CD14-positive monocyte (primary cell): ENCODE results near the gene BAD. TPM values are rescaled to one million over a fixed set of nuclear protein-coding genes. Genes with fewer than 3 reads are reported as not detected.

Source experiments
- DNase-seq, 3 donors: peaks; one replicate each; pipeline ENCODE4 v3.0.0-alpha.2; 2011 to 2022
- H2AFZ ChIP-seq: 2 replicates; pipeline ENCODE4 v1.6.0; 2012; ENCODE audit warnings: mild to moderate bottlenecking, low read depth, low read length, inconsistent platforms; ENCODE audit not compliant: insufficient read depth, poor library complexity, severe bottlenecking
- H3K27ac ChIP-seq, 2 donors: 1 replicate in 1 of 2; 2 replicates in 1 of 2; pipeline ENCODE4 v1.5.1; 2012 to 2013; ENCODE audit warnings: low read length in 2 of 2, control low read depth in 1 of 2, inconsistent platforms in 1 of 2, low read depth in 1 of 2, mild to moderate bottlenecking in 1 of 2
- H3K27me3 ChIP-seq, 2 donors: one replicate each; pipeline versions ENCODE4 v1.6.0 to v1.6.1; 2011 to 2013; ENCODE audit warnings: low read length in 2 of 2; ENCODE audit not compliant: control insufficient read depth in 2 of 2, insufficient read depth in 2 of 2
- H3K36me3 ChIP-seq, 2 donors: replicated peaks in 1 of 2; 1 replicate in 1 of 2; 2 replicates in 1 of 2; pipeline versions ENCODE4 v1.5.1 to v1.6.1; 2012 to 2013; ENCODE audit warnings: low read length in 2 of 2, control low read depth in 1 of 2, inconsistent platforms in 1 of 2, mild to moderate bottlenecking in 1 of 2; ENCODE audit not compliant: insufficient read depth in 2 of 2, control insufficient read depth in 1 of 2
- H3K4me1 ChIP-seq, 2 donors: 1 replicate in 1 of 2; 2 replicates in 1 of 2; pipeline versions ENCODE4 v1.5.1 to v1.6.1; 2012 to 2013; ENCODE audit warnings: low read length in 2 of 2, control low read depth in 1 of 2, inconsistent platforms in 1 of 2, mild to moderate bottlenecking in 1 of 2, moderate library complexity in 1 of 2; ENCODE audit not compliant: insufficient read depth in 2 of 2, control insufficient read depth in 1 of 2
- H3K4me2 ChIP-seq: replicated peaks from 2 replicates; pipeline ENCODE3; 2012; ENCODE audit warnings: low read length, moderate library complexity, mild to moderate bottlenecking; ENCODE audit not compliant: poor library complexity, severe bottlenecking; ENCODE audit errors: extremely low read depth
- H3K4me3 ChIP-seq, 3 experiments: fragments of 200-600 bp in 1 of 3; sonication (generic) in 1 of 3; replicated peaks in 1 of 3; 1 replicate in 2 of 3; 2 replicates in 1 of 3; pipeline ENCODE4 v1.5.1; 2011 to 2013; ENCODE audit warnings: low read length in 3 of 3, mild to moderate bottlenecking in 3 of 3, control low read depth in 2 of 3, low read depth in 2 of 3, inconsistent platforms in 1 of 3, moderate library complexity in 1 of 3
- H3K79me2 ChIP-seq: 2 replicates; pipeline ENCODE4 v1.6.0; 2012; ENCODE audit warnings: mild to moderate bottlenecking, control low read depth, inconsistent platforms, low read length, moderate library complexity; ENCODE audit not compliant: insufficient read depth
- H3K9ac ChIP-seq: 2 replicates; pipeline ENCODE4 v1.6.0; 2017; ENCODE audit warnings: low read length, mild to moderate bottlenecking; ENCODE audit not compliant: insufficient read depth, poor library complexity, severe bottlenecking
- H3K9me3 ChIP-seq, 2 donors: replicated peaks in 1 of 2; 1 replicate in 1 of 2; 2 replicates in 1 of 2; pipeline versions ENCODE4 v1.5.1 to v1.6.1; 2012 to 2013; ENCODE audit warnings: low read length in 2 of 2, control low read depth in 1 of 2; ENCODE audit not compliant: control insufficient read depth in 1 of 2, insufficient read depth in 1 of 2
- H4K20me1 ChIP-seq: 2 replicates; pipeline ENCODE4 v1.6.0; 2012; ENCODE audit warnings: mild to moderate bottlenecking, low read length, control low read depth, moderate library complexity; ENCODE audit not compliant: insufficient read depth
- H3K27ac Mint-ChIP-seq, 7 donors: one replicate each; pipeline ENCODE4 v1.8.0; 2020; ENCODE audit warnings: mild to moderate bottlenecking in 7 of 7, mixed read lengths in 7 of 7, moderate library complexity in 6 of 7, inconsistent platforms in 2 of 7
- H3K27me3 Mint-ChIP-seq, 3 donors: one replicate each; pipeline ENCODE4 v1.8.0; 2021 to 2022; ENCODE audit warnings: low read depth in 3 of 3, mild to moderate bottlenecking in 3 of 3, mixed read lengths in 3 of 3, moderate library complexity in 3 of 3, inconsistent platforms in 1 of 3
- H3K36me3 Mint-ChIP-seq, 2 donors: one replicate each; pipeline ENCODE4 v1.8.0; 2020; ENCODE audit warnings: mixed read lengths in 2 of 2, inconsistent platforms in 1 of 2, mild to moderate bottlenecking in 1 of 2
- H3K4me1 Mint-ChIP-seq: one replicate; pipeline ENCODE4 v1.8.0; 2020; ENCODE audit warnings: mild to moderate bottlenecking, mixed read lengths
- H3K4me3 Mint-ChIP-seq, 2 donors: one replicate each; pipeline ENCODE4 v1.8.0; 2020; ENCODE audit warnings: mild to moderate bottlenecking in 2 of 2, mixed read lengths in 2 of 2, moderate library complexity in 1 of 2
- H3K9me3 Mint-ChIP-seq, 7 donors: one replicate each; pipeline ENCODE4 v1.8.0; 2020 to 2022; ENCODE audit warnings: mixed read lengths in 7 of 7, mild to moderate bottlenecking in 6 of 7, moderate library complexity in 6 of 7, inconsistent platforms in 2 of 7
- whole genome bisulfite sequencing: methylation state at CpG from one replicate; pipeline ENCODE4 v1.1.5; 2013; ENCODE audit warnings: missing lambda C conversion rate; ENCODE audit not compliant: insufficient coverage; 5-methylcytosine and 5-hydroxymethylcytosine counted together
- intact Hi-C, 2 donors: fragments of 100-400 bp; cut with micrococcal nuclease; formaldehyde crosslinking; loops; one replicate each; pipeline versions ENCODE4 v1.15.0 to v1.15.1; 2023
- polyA plus RNA-seq, 3 donors: library from polyadenylated mRNA; depleted of rRNA in 1 of 3; unstranded in 2 of 3; stranded (reverse) in 1 of 3; fragments of 300-500 nt in 2 of 3; fragments of >200 nt in 1 of 3; fragmentation: Illumina TruSeq in 2 of 3; gene quantifications; 1 replicate in 2 of 3; 2 replicates in 1 of 3; pipeline ENCODE4 v1.2.3, GENCODE V29; 2012 to 2021
- TF ChIP-seq, protein P1 (sequence below): fragments of 200-600 bp; IDR thresholded peaks from one replicate; pipeline ENCODE4 v1.8.0; 2022; ENCODE audit warnings: antibody characterized with exemption, mild to moderate bottlenecking

Gene BAD
- polyA plus RNA-seq, 3 donors: 21.1 to 63.2 (median 48.7) TPM

GRCh38 chr11:64226507-64227051 lies 57.9 kb downstream of the BAD start:
- peak overlapping the region; percentile 83 for H2AFZ ChIP-seq
- WGBS: under 1% methylated on average over 26 of the region's 26 CpGs
- peaks cover 38% of the 10 kb centered on the region for H3K79me2 ChIP-seq
- DNase-seq: peak; percentile 64 to 71 (median 68)
- H3K36me3 ChIP-seq: peaks cover 23 to 24% of the 10 kb centered on the region in 2 donors
- intact Hi-C loops: loop anchor here in 1 of 2 donors (1.0 to 2.0 kb wide), 2 partner anchors 14 to 19 kb away; partner anchors contain the start of gene FKBP2
- H3K4me3 ChIP-seq: peak overlapping the region; percentile 65 to 97 (median 96)
- H4K20me1 ChIP-seq: peaks cover 33% of the 10 kb centered on the region
- Mint-ChIP-seq H3K9me3 (no peaks in the 10 kb centered on the region), H3K27me3 (peaks cover 0 to 1% (median 0%) of the 10 kb centered on the region in 3 donors), H3K36me3 (peaks cover 15 to 36% of the 10 kb centered on the region in 2 donors), H3K4me3 (peak overlapping the region; percentile 81 to 89), H3K27ac (peak overlapping the region; percentile 77 to 91 (median 88)), H3K4me1 (peaks cover 49% of the 10 kb centered on the region)
- H3K9me3 ChIP-seq: no peaks in the 10 kb centered on the region
- H3K9ac ChIP-seq: peak overlapping the region; percentile 84
- peak overlapping the region; percentile 78 to 92 for H3K27ac ChIP-seq
- no peaks in the 10 kb centered on the region for H3K27me3 ChIP-seq
- H3K4me2 ChIP-seq: peak overlapping the region; percentile 98
- peaks cover 47 to 65% of the 10 kb centered on the region in 2 donors for H3K4me1 ChIP-seq
- TF ChIP-seq, protein P1, sequence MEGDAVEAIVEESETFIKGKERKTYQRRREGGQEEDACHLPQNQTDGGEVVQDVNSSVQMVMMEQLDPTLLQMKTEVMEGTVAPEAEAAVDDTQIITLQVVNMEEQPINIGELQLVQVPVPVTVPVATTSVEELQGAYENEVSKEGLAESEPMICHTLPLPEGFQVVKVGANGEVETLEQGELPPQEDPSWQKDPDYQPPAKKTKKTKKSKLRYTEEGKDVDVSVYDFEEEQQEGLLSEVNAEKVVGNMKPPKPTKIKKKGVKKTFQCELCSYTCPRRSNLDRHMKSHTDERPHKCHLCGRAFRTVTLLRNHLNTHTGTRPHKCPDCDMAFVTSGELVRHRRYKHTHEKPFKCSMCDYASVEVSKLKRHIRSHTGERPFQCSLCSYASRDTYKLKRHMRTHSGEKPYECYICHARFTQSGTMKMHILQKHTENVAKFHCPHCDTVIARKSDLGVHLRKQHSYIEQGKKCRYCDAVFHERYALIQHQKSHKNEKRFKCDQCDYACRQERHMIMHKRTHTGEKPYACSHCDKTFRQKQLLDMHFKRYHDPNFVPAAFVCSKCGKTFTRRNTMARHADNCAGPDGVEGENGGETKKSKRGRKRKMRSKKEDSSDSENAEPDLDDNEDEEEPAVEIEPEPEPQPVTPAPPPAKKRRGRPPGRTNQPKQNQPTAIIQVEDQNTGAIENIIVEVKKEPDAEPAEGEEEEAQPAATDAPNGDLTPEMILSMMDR: no peak

GRCh38 chr11:64225608-64226506 lies 58.6 kb downstream of the BAD start, which contains the start of the genes NUDT22 and TRPT1:
NUDT22 (plus strand) TSS chr11:64226274; CDS start chr11:64226653, 379 bp downstream.
TRPT1 (minus strand) TSS chr11:64226186; CDS start chr11:64225860, 326 bp downstream.
- WGBS: under 1% methylated on average over 48 of the region's 54 CpGs
- no peaks in the 10 kb centered on the region for H3K27me3 ChIP-seq
- intact Hi-C loops: loop anchor here in 1 of 2 donors (1.0 to 2.0 kb wide), 2 partner anchors 15 to 19 kb away; partner anchors contain the start of gene FKBP2
- TF ChIP-seq, protein P1: peak; percentile 31
- Mint-ChIP-seq H3K4me1 (peaks cover 42% of the 10 kb centered on the region), H3K9me3 (no peaks in the 10 kb centered on the region), H3K36me3 (peaks cover 21 to 43% of the 10 kb centered on the region in 2 donors), H3K27ac (peak within 1 kb of the TSS; percentile 77 to 95 (median 88)), H3K4me3 (peak within 1 kb of the TSS; percentile 81 to 89), H3K27me3 (peaks cover 0 to 1% (median 0%) of the 10 kb centered on the region in 3 donors)
- peaks cover 29 to 31% of the 10 kb centered on the region in 2 donors for H3K36me3 ChIP-seq
- peak within 1 kb of the TSS; percentile 65 to 97 (median 96) for H3K4me3 ChIP-seq
- H2AFZ ChIP-seq: peak within 1 kb of the TSS; percentile 83
- peak within 1 kb of the TSS; percentile 98 for H3K4me2 ChIP-seq
- peaks cover 38% of the 10 kb centered on the region for H3K79me2 ChIP-seq
- peak within 1 kb of the TSS; percentile 84 for H3K9ac ChIP-seq
- no peaks in the 10 kb centered on the region for H3K9me3 ChIP-seq
- peaks cover 40 to 58% of the 10 kb centered on the region in 2 donors for H3K4me1 ChIP-seq
- H4K20me1 ChIP-seq: peaks cover 39% of the 10 kb centered on the region
- DNase-seq: peak; percentile 80 to 86 (median 81)
- H3K27ac ChIP-seq: peak within 1 kb of the TSS; percentile 78 to 92
